KOPT-K1 (cell line): ENCODE data around the gene DGCR8.

Experiments used
- H3K27ac ChIP-seq: fragments of 200-600 bp; sonication (generic); 2 replicates; pipeline ENCODE4 v1.5.1; 2016; ENCODE audit warnings: antibody characterized with exemption, mild to moderate bottlenecking, low read depth, low read length; ENCODE audit not compliant: poor library complexity, severe bottlenecking
- H3K36me3 ChIP-seq: fragments of 200-600 bp; sonication (generic); 2 replicates; pipeline ENCODE4 v1.5.1; 2017; ENCODE audit warnings: antibody characterized with exemption, mild to moderate bottlenecking, low read length, moderate library complexity; ENCODE audit not compliant: insufficient read depth
- H3K9me3 ChIP-seq: fragments of 200-600 bp; sonication (generic); 2 replicates; pipeline ENCODE4 v1.5.1; 2017; ENCODE audit warnings: antibody characterized with exemption, low read length, mild to moderate bottlenecking; ENCODE audit not compliant: insufficient read depth, poor library complexity, severe bottlenecking

DGCR8 gene

DNA sequence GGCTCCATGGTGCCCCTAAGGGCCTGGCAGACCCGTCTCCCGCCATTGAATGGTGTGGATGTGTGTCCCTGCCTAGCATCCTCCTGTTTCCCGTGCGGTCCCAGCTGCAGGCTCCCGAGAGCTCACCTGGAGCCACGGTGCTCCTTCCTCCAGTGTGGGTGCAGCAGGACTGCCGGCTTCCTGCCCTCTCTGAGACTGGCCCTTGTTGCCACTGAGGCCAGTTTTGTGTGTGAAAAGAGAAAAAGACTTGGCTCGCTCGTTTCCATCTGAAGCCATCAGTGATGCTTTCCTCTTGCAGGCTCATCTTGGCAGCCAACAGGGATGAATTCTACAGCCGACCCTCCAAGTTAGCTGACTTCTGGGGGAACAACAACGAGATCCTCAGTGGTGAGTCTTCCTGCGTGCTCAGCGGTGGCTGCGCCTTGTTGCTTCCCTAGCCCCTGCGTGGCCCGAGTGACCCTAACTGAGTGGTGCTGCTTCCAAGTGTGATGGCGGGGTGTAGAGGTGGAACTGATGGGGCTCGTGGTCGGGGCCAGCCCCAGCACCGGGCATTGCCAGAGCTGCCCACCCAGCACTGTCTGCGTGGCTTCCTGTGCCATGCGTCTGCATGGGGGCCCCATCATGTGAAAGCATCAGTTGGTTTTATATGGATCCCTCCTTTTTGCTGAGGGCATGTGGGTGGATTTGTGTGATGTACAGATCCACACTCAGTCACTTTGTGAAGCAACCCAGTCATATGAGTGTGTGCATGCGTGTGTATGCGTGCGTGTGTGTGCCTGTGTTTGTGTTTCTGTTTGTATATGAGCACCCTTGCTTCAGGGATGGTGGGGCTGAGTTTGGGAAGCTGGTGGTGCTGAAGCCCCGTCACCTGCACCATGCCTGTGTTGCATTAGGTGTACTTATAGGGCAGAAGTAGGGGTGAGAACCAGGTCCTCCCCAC lies 36.7 kb upstream of the DGCR8 start:
- peaks cover 10% of the 10 kb centered on the region for H3K9me3 ChIP-seq
- H3K36me3 ChIP-seq, result peaks cover 57% of the 10 kb centered on the region
- H3K27ac ChIP-seq, result no peak overlapping the region

DNA sequence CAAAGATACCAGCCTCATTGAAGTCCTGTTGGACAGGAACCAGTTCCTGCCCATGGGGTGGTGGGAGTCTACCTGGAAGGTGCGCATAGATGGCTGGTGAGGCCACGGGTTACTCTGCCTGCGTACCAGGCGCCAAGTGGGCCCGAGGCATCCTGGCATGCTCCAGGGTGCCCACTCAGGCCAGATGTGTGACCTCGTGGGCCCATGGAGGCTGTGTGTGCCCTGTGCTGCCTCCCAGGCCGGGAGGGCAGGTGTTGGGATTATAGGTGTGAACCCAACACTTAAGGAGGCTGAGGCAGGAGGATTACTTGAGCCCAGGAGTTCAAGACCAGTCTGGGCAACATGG lies 36.1 kb upstream of the DGCR8 start:
- peaks cover 16% of the 10 kb centered on the region for H3K9me3 ChIP-seq
- no peak overlapping the region for H3K27ac ChIP-seq
- peaks cover 57% of the 10 kb centered on the region for H3K36me3 ChIP-seq

DNA sequence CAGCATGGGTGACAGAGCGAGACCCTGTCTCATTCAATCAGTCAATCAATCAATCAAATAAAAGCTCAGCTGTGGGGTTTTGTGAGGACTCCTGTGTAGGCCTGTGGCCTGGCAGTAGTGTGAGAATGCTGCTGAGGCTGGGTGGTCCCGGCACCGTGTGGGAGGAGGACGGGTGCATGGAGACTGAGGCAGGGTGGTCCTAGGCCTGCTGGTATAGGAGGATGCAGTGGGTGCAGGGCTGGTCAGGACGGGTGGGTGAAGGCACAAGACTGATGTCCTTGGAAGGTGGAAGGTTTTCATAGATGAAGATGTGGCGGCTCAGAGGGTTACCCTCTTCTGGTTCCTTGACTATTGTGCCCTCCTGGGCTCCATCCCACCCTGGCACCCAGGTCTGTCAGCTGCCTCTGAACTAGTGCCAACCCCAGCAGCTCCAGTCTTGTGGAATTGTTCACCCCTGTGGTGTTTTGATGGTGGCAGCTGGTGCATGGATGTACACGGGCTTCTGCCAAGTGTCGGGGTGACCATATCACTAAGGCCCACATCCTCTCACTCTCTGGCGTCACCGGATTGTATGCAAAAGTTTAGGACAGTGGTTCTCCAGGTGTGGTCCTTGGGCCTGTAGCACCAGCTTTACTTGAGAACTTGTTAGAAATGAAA lies 35.4 kb upstream of the DGCR8 start:
- Histone ChIP-seq H3K27ac (no peak overlapping the region), H3K9me3 (peaks cover 17% of the 10 kb centered on the region), H3K36me3 (peaks cover 53% of the 10 kb centered on the region)

DNA sequence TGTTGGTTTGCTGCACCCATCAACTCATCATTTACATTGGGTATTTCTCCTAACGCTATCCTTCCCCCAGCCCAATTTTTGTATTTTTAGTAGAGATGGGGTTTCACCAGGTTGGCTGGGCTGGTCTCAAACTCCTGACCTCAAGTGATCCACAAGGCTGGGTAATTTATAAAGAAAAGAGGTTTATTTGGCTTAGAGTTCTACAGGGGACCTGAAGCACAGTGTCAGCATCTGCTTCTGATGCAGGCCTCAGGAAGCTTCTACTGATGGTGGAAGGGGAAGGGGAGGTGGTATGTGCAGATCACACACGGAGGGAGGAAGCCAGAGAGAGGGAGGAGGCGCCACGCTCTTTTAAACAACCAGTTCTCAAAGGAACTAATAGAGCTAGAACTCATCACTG lies 33.3 kb upstream of the DGCR8 start:
- H3K27ac ChIP-seq, result no peak overlapping the region
- H3K9me3 ChIP-seq, result peaks cover 17% of the 10 kb centered on the region
- peaks cover 49% of the 10 kb centered on the region for H3K36me3 ChIP-seq

DNA sequence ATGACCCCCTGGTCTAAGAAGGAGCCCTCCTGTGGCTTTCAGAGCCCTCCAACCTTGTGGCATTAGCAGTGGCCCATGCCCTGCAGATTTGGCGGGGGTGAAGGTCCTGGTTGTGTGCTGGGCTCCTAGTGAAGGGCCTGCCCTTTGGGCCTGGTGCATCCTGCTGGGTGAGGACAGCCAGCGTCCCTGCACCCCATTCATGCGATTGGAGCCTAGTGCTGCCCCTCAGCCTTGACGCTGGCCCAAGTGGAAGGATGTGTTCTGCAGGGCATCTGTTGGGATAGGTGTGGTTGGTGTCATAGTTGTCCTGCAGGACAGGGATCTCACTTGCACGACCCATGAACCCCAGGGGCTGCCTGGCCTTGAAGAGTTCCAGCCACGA lies 28.1 kb upstream of the DGCR8 start:
- peaks cover 63% of the 10 kb centered on the region for H3K36me3 ChIP-seq
- peaks cover 17% of the 10 kb centered on the region for H3K9me3 ChIP-seq
- H3K27ac ChIP-seq, result no peak overlapping the region

DNA sequence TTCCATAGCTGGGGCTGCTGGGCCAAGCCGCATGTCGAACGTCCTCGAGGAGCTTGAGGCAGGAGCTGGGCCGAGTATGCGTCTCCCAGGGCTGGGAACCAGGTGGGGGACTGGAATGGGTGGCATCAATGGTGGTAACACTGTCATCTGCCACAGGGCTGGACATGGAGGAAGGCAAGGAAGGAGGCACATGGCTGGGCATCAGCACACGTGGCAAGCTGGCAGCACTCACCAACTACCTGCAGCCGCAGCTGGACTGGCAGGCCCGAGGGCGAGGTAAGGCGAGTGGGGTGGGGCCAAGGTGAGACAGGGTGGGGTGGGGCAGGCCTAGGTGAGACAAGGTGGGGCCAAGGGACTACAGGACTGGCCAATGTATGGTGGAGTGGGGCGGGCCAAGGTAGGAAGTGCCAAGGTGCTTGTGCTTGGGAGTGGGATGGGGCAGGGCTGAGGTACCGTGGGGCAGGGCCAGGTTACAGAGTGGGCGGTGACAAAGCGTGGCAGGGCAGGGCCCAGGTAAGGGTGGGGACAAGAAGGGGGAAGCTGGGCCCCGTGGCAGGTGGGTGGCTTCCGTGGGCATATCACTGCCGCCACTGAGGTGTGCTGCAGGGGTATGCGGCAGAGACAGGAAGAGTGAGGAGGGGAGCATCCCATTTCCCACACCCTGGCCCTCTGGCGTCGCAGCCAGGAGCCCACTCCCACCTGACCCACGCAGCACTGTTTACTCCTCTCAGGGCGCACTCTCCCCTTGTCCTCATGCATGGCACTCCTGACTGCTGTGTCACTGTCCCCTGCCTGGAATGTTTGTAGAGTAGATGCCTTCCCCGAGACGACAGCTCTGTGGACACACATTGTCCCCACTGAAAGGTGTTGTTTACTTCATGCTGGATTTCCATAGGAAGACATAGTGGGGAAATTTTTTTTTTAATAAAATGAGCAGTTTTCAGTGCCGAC lies 27.5 kb upstream of the DGCR8 start:
- no peak overlapping the region for H3K27ac ChIP-seq
- H3K36me3 ChIP-seq, result peaks cover 59% of the 10 kb centered on the region
- peaks cover 15% of the 10 kb centered on the region for H3K9me3 ChIP-seq

DNA sequence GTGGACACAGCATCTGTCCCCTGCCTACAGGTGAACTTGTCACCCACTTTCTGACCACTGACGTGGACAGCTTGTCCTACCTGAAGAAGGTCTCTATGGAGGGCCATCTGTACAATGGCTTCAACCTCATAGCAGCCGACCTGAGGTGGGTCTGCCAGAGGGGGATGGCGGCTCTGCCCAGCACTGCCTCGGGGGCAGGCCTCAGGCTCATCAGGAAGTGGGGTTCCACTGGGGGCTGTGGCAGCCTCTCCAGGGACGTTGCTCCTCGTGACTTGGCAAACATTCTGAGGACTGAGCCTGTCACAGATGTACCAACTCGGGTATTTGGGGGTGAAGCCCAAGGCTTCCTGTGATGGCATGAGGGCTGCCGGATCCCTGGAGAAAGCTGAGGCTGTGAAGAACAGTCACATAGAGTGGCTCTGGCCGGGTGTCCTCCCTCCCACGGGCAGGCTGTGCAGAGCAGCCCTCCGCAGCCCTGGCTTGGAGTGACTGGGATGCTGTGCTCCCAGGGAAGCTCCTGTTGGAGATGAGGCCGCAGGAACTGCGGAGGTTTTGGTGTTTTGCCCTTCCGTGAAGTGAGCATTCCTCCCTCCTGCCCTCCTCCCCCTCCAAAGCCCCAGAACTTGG lies 26.5 kb upstream of the DGCR8 start:
- no peak overlapping the region for H3K27ac ChIP-seq
- H3K9me3 ChIP-seq, result peaks cover 5% of the 10 kb centered on the region
- peaks cover 50% of the 10 kb centered on the region for H3K36me3 ChIP-seq

DNA sequence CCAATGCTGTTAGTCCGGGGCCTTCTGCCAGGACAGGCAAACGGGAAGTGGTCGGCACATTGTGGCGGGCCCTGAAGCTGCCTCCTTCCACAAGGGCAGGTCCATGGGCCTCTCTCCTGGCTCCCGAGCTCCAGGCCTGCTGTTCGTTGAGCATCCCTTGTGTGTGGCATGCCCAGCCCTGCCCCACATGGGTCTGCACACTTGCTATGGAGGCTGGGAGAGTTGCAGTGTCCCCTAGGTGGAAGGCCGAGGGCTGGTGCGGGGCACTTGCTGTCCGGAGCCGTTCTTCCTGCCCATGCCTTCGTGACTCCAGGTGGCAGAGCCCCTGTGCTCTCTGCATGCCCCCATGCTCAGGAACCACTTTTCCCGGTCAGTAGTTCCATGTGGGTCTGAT lies 26.0 kb upstream of the DGCR8 start:
- no peak overlapping the region for H3K27ac ChIP-seq
- peaks cover 45% of the 10 kb centered on the region; the same call in 1 of the 2 replicates for H3K36me3 ChIP-seq
- H3K9me3 ChIP-seq, result peaks cover under 1% of the 10 kb centered on the region

DNA sequence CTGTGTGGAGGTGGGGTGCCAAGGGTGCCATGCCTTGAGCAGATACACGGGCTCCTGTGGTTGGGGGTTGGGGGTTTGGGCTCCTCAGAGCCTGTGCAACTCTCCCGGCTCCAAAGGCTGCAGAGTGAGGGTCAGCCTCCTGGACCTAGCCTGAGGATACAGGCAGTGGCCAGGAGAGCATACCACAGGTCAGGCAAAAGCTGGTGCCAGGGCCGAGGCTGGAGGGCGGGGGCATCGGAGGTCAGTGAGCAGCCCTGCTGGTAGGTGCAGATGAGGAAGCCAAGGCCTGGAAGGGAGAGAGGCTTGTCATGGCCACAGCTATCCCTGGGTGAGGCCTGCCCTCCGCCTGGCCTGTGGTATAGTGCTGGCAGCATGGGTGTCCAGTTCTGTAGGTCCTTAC lies 25.6 kb upstream of the DGCR8 start:
- Histone ChIP-seq H3K9me3 (no peaks in the 10 kb centered on the region), H3K36me3 (peaks cover 43% of the 10 kb centered on the region; the same call in 1 of the 2 replicates)

DNA sequence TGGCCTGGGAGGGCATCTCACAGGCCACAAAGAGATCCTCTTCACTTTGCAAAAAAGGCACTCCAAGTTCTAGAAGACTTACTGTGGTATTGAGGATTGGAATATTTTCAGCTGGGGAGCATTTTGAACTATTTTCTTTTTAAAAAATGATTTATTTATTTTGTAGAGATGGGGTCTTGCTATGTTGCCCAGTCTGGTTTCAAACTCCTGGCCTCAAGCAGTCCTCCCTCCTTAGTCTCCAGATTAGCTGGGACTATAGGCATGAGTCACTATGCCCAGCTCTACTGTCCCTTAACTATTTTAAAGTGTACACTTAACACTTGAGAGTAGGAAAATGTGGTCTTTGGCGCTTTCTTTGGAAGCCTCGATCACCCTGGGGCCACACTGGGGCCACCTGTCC lies 24.9 kb upstream of the DGCR8 start:
- H3K27ac ChIP-seq, result no peak overlapping the region
- H3K36me3 ChIP-seq, result peaks cover 43% of the 10 kb centered on the region; the same call in 1 of the 2 replicates
- H3K9me3 ChIP-seq, result no peaks in the 10 kb centered on the region

More for the DNA sequence above, 25.6 kb upstream of the DGCR8 start:
- no peak overlapping the region for H3K27ac ChIP-seq

DNA sequence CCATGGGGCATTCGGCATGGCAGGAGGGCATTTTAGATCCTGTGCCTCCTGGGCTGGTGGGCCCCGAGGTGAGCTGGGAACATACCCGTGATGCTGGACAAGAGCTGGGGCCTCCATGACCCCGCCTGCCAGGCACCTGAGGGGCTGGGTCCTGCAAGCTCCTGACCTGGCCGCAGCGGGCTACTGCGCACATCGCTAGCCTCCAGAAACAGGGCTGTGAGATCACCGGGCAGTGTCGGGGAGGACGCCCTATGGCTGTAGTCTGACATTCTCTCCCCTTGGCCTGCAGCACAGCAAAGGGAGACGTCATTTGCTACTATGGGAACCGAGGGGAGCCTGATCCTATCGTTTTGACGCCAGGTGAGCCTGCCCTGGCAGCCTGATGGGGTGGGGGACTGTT lies 24.4 kb upstream of the DGCR8 start:
- H3K36me3 ChIP-seq, result peaks cover 43% of the 10 kb centered on the region; the same call in 1 of the 2 replicates
- H3K27ac ChIP-seq, result no peak overlapping the region
- no peaks in the 10 kb centered on the region for H3K9me3 ChIP-seq

DNA sequence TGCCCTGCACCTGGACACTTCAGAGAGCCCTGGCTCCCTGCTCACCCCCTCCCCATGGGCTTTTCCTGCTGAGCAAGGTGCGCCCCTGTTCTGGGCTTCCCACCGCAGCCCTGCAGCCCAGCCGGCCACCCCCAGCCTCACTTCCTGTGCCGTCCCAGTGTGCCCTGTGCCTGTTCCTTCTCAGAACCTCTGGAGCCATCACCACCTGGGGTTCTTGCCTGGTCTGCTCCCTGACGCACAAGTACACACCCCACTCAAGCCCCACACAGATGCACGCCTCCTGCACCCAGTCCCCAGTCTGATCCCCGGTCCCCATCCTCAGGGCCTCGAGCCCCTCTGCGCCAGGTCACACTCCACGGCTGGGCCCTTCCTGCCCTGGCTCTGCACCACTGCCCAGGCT lies 23.9 kb upstream of the DGCR8 start:
- Histone ChIP-seq H3K9me3 (no peaks in the 10 kb centered on the region), H3K36me3 (peaks cover 44% of the 10 kb centered on the region; the same call in 1 of the 2 replicates), H3K27ac (no peak overlapping the region)

DNA sequence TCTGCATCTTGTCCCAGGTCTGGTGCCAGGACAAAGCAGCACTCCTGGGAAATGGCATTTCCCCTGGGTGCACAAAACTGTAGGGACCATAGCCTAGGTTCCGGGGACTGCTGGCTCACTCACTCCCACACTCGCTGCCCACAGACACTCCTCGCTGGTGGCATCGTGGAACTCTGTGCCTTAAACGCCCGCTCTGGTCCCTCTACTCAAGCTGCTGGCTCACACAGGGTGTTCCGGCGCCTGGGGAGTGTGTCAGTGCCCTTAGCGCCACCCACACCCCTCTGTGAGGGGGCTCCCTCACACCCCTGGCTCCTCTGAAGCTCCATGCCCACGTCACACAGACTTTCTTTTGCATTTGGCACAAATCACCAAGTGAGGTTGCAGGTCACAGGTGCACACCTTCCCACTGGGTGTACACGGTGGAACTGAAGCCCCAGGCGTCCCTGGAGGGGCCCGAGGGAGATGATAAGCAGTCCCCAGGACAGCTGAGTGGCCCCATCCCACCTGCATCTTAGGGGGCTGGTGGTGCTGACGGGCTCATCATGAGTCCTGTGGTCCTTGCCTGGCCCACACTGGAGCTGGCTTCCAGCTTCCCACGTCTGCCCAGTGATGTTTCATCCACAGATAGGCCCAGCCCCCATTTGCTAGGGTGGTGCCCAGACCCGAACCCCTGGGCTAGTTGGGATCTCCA lies 23.2 kb upstream of the DGCR8 start:
- Histone ChIP-seq H3K27ac (no peak overlapping the region), H3K36me3 (peaks cover 50% of the 10 kb centered on the region; the same call in 1 of the 2 replicates), H3K9me3 (no peaks in the 10 kb centered on the region)
